GM18520 (cell line): Measurements from ENCODE around the gene NTM.

Experiments
- ATAC-seq: cut with Tn5 transposase; IDR thresholded peaks from one replicate; pipeline ENCODE4 v1.9.1; 2021; ENCODE audit not compliant: unreplicated experiment

NTM gene

DNA sequence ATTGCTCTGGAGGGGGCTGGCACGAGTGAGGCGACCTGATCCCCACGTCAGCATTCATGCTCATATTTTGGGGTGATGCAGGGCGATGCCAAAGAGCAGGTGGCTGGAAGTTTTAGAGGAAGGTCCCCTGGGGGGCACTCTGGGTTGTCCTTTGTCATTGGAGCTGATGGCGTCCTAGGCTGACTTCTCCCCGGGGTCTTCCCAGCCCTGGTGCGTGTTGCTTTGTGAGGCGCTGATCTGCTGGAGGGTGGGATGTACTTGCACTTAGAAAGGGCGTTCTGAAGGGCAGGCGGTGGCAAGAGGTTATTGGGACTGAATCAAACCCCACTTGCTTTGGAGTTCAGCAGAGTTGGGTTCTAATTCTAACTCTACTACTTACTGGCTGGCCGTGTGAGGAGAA lies 313.3 kb downstream of the NTM start:
- no peak for ATAC-seq

DNA sequence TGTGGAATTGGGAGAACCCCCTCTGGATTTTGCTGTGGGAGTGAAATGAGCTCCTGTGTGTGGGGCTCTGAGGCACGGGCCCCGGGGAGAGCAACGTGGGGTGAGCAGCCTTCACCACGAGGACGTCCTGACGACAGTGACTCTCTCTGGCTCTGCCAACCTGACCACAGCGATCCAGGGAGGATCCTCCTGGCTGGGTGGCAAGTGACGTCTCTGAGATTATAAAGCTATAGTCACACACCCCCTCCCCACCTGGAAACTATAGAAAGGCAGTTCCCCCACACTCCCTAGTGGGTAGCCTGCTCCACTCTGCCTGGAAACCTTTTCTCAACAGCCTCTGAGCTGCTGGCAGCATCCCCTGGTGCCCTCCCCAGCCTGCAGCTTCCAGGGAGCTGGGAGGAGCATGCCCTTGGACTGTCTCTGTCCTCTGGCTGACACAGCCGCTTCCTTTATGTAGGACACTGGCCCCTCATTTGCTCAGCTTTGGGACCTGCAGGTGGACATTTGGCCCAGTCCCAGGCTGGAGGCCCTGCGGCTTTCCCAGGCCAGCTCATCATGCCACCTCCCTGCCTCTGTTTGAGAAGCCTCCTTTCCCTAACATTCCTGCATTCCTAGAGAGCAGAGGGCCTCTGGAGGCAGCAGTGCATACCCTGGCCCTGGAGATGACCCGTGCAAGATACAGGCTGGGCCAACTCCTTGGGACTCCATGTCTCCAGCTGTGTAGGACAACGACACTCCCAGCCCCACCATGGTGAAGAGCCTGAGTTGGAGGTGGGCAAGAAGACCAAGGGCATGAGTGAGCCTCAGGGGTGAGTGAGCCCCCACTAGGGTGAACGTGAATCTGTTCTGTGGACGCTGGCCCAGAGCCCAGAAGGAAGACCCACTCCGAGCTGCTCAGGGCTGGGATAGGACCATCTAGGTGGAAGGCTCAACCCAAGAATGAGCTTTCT lies 314.0 kb downstream of the NTM start:
- no peak for ATAC-seq

- ATAC-seq, result no peak
Measured at GRCh38 chr11:131685206-131685605, 314.8 kb downstream of the NTM start.

GRCh38 chr11:131685906-131686305 lies 315.5 kb downstream of the NTM start:
- no peak for ATAC-seq

GRCh38 chr11:131686836-131687235 lies 316.4 kb downstream of the NTM start:
- no peak for ATAC-seq

GRCh38 chr11:131687291-131688047 lies 317.1 kb downstream of the NTM start:
- ATAC-seq, result no peak

DNA sequence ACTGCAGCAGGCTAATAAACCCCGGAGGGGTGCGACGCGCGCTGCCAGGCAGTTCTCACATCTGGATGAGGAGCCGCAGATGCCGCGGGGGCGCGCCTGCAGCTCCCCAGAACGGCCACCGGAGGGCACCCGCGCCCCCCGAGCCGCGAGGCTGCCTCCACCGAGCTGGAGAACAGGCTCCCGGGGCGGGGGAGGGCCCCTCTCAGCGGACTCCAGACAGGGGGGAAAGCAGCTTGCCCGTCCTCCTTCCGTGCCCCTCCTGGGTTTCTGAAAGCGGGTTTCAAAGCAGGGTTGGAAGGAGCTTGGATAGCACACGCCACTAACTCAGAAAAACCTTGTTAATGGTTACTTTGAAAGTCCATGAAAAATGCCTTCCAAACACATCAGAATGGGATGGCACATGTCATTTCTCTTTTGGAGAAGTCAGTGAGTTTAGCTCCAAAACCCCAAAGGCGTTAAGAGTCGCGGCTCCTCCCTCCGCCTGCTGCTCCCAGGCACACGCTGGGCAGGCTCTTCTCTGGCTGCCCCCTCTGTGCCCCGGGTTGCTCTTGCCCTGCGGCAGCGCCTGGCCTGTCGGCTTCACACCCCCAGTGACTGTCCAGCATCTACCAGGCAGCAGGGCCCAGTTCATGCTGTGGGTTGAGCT lies 317.8 kb downstream of the NTM start:
- no peak for ATAC-seq

GRCh38 chr11:131689049-131689925 lies 318.9 kb downstream of the NTM start:
- ATAC-seq, result no peak

GRCh38 chr11:131690362-131690761 lies 319.9 kb downstream of the NTM start:
- no peak for ATAC-seq

GRCh38 chr11:131690776-131691175 lies 320.4 kb downstream of the NTM start:
- no peak for ATAC-seq

DNA sequence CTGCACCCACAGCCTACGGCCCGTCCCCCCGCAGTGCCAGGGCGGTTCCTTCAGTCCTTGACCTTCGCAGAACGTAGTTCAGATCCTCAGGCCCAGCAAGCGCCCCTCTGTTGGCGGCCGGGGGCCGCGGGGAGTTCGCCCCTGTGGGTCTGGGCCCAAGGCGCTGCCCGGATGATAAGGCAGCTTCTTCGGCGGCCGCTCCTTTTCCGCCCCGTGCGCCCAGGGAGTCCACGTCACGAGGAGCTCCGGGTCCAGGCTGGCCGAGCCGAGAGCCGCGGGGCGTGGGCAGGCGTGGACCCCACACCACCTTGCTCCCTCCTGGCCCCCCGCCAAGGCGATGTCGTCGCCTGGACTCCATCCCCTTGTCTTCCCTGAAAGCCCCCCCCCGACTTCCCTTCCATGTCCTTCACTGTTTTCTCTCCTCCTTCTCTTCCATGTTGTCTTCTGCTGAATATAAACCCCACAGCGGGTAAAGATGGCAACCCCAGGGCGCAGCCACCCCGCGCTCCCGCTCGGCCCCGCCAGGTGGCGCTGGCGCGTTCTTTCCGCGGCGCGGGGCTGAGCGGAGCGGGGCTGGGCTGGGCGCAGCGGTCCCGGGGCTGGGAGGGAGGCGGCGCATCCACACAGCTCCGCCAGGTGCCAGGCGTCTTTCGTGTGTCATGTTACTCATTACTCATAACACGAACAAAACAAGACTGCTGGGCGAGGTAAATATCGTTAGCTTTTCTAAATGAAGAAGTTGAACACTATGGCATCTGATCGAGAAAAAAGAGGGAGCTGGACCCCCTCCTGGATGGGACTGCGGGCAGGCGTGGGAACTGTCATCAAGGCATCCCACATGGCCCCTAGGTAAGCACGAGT lies 321.0 kb downstream of the NTM start:
- no peak for ATAC-seq

DNA sequence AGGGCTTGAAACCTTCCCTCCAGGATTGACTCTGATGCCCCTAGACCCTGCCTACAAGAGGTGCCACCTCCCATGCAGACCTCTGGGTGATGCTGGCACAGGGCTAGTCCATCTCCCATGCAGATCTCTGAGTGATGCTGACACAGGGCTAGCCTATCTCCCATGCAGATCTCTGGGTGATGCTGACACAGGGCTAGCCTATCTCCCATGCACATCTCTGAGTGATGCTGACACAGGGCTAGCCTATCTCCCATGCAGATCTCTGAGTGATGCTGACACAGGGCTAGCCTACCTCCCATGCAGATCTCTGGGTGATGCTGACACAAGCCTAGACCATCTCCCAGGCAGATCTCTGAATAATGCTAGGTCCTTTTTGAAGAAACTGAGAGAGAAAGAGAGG lies 321.7 kb downstream of the NTM start:
- ATAC-seq, result no peak

DNA sequence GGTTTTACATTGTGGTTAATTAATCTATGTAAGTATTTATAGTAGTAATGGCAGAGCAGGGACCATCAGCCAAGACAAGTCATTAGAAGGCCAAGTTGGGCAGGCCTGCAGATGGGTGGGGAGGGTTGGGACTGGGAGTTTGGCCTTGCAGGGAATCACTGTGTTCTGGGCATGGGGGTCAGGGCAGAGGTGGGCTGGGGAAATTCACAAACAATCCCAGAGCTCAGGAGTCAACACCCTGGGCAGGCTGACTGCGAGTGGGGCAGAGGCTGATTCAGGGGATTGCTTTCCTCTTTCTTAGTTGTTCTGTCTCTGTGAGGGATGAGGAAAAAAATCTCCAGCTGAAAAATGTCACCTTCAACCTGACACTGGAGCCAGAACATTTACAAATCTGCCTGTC lies 322.5 kb downstream of the NTM start:
- ATAC-seq, result no peak

DNA sequence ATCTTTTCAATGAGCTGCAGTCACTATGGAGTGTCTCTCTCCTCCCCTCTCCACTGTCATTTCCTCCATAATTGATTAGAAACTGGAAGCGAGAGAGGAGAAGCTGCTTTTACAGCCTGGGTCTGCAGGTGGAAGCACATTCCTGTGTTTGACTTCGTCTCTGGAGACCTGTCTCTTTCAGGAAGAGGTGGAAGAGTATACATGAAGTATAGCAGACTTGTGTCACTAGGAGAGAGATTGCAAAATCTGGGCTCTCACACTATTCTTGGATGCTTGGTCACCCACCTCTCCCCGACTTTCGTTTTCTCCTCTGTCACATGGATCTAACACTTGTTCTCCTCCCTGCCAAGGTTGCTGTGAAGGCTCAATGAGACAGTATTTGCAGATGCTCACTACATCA lies 323.3 kb downstream of the NTM start:
- ATAC-seq, result no peak

DNA sequence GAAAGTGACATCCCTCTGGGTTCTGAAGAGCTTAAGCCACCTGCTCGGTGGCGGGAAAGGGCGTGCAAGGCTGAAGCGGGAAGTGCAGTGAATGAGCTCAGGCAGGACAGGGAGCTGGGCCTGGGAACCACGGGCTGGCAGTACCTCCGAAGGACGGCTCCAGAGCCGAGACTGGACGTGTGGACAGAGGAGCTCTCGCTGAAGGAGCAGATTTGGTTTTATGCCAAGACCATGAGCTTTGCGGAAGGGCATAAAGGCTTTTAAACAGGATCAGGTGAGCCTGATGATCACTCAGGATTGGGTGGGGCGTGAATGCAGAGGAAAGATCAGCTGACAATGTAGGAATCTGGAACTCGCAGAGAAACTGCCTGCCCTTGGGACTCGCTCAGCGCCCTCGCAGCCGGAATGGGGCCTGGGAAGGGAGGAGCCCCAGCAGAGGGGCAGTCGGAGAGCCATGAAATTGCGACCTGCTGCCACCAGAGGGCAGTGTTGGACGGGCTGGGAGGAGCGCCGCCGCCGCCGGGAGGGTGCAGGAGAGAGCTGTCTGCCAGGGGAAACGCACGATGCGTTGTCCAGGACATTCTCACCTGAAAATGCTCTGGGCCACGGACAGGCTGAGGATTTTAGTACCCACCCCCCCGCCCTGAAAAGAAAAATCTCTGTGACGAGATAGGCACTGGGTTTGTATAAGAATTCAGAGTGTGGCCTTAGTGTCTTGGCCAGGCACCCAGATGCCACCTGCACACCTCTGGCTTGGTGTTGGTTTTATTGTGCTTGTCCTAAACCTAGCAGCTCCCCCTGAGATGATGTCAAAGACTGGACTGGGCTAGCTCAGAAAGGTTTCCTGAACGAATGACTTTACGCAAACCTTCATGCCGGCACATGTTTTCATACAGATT lies 324.4 kb downstream of the NTM start:
- ATAC-seq, result peak; percentile 52

DNA sequence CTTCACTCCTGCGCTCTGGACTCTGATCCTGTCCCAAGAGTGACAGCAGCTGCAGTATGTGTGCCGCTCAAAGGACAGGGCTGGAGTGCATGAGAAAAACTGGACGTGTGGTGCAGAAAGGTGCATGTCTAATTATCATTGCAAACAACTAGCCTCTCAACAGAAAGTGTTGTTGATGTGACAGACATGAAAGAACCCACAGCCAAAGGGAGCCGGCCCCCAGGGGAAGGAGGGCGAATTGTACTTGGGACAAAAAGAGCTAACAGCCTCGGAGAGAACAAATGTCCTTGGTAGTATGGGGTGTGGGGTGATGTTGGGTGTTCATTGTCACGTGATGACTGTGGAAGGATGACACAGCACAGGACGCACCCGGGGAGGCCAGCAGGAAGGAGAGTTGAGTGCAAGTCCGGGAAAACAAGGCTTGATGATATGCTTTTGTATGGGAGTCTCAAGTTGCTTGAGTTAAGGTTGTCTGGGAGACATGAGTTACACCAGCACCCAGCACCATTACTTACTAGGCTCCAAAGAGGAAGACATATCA lies 325.5 kb downstream of the NTM start:
- no peak for ATAC-seq

GRCh38 chr11:131696690-131697089 lies 326.3 kb downstream of the NTM start:
- ATAC-seq, result no peak

DNA sequence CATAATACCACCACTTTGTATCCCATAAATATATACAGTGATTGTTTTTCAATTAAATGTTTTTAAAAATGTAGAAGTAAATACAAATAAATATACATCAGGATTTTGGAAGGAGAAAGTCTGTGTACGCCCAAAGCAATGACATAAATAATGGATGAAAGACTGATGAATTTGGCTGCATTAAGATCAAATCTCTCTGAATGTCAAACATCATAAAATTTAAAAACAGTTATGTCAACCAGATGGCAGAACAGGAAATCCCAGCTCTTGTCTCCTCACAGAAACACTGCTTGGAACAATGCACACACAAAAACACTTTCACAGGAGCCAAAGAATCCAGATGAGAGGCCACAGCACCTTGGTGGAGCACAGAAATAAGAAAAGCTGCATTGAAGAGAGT lies 332.9 kb downstream of the NTM start:
- ATAC-seq, result no peak
